ENCODE results near the gene CHRNG. TPM values are rescaled to one million over a fixed set of nuclear protein-coding genes. Genes with fewer than 3 reads are reported as not detected.
A peak's percentile ranks its signal among the peaks of the same experiment; 100 is the strongest.

CHRNG gene
- polyA plus RNA-seq, 4 donors, result 0.35 TPM; not detected in 3

DNA sequence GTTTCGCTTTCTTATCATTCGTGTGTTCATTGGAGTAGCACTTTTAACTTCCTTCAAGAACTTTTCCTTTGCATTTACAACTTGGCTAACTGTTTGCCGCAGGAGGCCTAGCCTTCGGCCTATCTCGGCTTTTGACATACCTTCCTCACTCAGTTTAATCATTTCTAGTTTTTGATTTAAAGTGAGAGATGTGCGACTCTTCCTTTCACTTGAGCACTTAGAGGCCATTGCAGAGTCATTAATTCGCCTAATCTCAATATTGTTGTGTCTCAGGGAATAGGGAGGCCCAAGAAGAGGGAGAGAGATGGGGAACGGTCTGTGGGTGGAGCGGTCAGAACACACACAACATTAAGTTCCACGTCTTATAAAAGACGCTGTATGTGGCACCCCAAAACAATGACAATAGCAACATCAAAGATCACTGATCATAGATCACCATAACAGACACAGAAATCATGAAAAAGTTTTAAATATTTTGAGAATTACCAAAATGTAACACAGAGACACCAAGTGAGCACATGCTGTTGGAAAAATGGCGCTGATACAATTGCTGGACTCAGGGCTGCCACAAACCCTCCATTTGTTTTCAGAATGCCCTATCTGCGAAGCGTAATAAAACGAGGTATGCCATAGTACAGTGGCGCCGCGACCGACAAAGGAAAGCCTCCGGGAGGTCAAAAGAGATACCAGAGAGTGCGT, 10.3 kb downstream of the CHRNG start:
- peaks cover 0 to 20% (median 3%) of the 10 kb centered on the region in 3 donors for H3K36me3 ChIP-seq (ENCODE audit: control insufficient read depth in 3 of 3, insufficient read depth in 2 of 3, low read depth in 1 of 3, low read length in 3 of 3)
- peak overlapping the region; percentile 70 to 97 (median 80) for H3K4me3 ChIP-seq (ENCODE audit: low read depth in 1 of 3, low read length in 3 of 3)
- FAIRE-seq, result no peak
- no peak for DNase-seq
- H3K27ac ChIP-seq (ENCODE audit: low read depth in 1 of 3, low read length in 2 of 3), result peak overlapping the region; percentile 81 to 98 (median 92)
- H3K27me3 ChIP-seq (ENCODE audit: control insufficient read depth in 3 of 3, insufficient read depth in 3 of 3, low read length in 3 of 3), result no peaks in the 10 kb centered on the region
- H3K4me1 ChIP-seq (ENCODE audit: control insufficient read depth in 3 of 3, insufficient read depth in 2 of 3, low read depth in 1 of 3, low read length in 2 of 3), result peaks cover 2 to 11% (median 5%) of the 10 kb centered on the region in 3 donors
- H3K9me3 ChIP-seq (ENCODE audit: control insufficient read depth in 2 of 2, insufficient read depth in 1 of 2, low read depth in 1 of 2, low read length in 1 of 2), result peaks cover 0 to 28% of the 10 kb centered on the region in 2 donors
- 20 to 33% (median 23%) methylated on average over 21 of the region's 21 CpGs for WGBS, 3 donors

DNA sequence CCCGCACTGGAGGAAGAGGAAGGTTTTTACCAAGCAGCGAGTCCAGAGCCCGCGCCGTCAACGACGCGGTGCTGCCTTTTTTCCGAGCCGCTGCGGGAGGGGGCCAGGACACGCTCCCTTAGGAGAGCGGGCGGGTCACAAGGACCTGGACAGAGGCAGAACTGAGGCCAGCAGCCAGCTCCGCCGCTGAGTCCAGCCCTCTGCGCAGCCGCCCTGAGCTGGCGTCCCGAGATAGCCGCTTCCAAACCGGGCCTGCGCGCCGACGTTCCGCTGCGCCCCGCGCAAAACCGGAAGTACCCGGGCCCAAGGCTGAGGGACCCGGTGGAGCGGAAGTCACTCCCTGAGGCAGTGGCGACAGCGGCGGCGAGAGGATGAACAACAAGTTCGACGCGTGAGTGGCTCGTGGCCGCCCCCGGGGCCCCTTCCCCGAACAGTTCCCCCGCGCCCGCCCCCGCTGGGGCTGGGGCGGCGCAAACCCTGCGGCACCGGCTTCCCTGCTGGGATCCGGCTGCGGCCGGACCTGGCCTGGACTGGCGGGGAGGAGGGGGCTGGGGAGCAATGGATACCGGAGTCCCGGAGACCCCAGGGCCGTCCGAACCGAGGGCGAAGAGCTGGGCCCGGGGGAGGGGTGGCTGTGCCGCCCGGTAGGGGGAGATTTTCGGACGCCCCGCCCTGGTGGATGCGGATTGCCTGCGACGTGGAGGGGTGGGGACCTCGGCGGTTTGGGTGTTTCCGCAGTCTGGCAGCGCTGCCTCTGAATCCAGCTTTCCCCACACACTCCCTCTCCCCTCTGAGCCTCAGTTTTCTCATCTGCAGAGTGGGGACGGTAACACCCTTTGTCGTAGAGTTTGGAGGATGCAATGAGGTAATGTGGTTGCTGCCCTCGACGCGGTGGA, 11.1 kb downstream of the CHRNG start, which contains the start of the genes EIF4E2 and TIGD1:
Gene EIF4E2 (plus strand): TSS at position 336 of the 896 bp plus-strand sequence. CDS start 36 bp downstream, at position 372.
Gene TIGD1 (minus strand): TSS at position 204 of the 896 bp plus-strand sequence. CDS start 675 bp downstream, outside the sequence.
- H3K27me3 ChIP-seq (ENCODE audit: control insufficient read depth in 3 of 3, insufficient read depth in 3 of 3, low read length in 3 of 3), result no peaks in the 10 kb centered on the region
- H3K36me3 ChIP-seq (ENCODE audit: control insufficient read depth in 3 of 3, insufficient read depth in 2 of 3, low read depth in 1 of 3, low read length in 3 of 3), result peaks cover 0 to 18% (median 3%) of the 10 kb centered on the region in 3 donors
- no peak for FAIRE-seq
- H3K4me1 ChIP-seq (ENCODE audit: control insufficient read depth in 3 of 3, insufficient read depth in 2 of 3, low read depth in 1 of 3, low read length in 2 of 3), result peaks cover 2 to 11% (median 5%) of the 10 kb centered on the region in 3 donors
- peak within 1 kb of the TSS; percentile 70 to 97 (median 80) for H3K4me3 ChIP-seq (ENCODE audit: low read depth in 1 of 3, low read length in 3 of 3)
- DNase-seq, result peak; percentile 93 to 98
- 0 to 1% (median 0%) methylated on average over 69 to 81 of the region's 81 CpGs for WGBS, 3 donors
- peaks cover 0 to 24% of the 10 kb centered on the region in 2 donors for H3K9me3 ChIP-seq (ENCODE audit: control insufficient read depth in 2 of 2, insufficient read depth in 1 of 2, low read depth in 1 of 2, low read length in 1 of 2)
- peak within 1 kb of the TSS; percentile 81 to 98 (median 92) for H3K27ac ChIP-seq (ENCODE audit: low read depth in 1 of 3, low read length in 2 of 3)

DNA sequence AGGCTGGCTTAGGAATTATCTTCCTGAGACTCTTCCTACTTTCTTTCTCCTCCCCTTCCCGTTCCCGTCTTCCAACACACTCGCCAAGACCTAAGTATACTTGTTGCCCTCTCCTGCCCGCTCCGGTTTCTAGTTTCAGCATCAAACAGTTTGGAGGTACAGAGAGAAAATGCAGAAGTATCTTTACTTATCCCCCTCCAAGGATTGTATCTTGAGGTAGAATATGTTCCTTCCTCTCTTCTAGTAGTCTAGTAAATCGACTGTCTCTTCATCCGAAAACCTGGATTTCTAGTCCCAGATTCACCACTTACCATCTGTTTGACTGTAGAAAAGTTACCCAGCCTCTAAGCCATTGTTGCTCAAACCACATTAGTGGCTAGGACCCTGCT, 11.8 kb downstream of the CHRNG start:
- H3K9me3 ChIP-seq (ENCODE audit: control insufficient read depth in 2 of 2, insufficient read depth in 1 of 2, low read depth in 1 of 2, low read length in 1 of 2), result peaks cover 0 to 21% of the 10 kb centered on the region in 2 donors
- H3K27ac ChIP-seq (ENCODE audit: low read depth in 1 of 3, low read length in 2 of 3), result peak overlapping the region; percentile 81 to 98 (median 92)
- H3K4me3 ChIP-seq (ENCODE audit: low read depth in 1 of 3, low read length in 3 of 3), result peak overlapping the region; percentile 70 to 97 (median 80)
- peaks cover 2 to 11% (median 5%) of the 10 kb centered on the region in 3 donors for H3K4me1 ChIP-seq (ENCODE audit: control insufficient read depth in 3 of 3, insufficient read depth in 2 of 3, low read depth in 1 of 3, low read length in 2 of 3)
- FAIRE-seq, result no peak
- no peaks in the 10 kb centered on the region for H3K27me3 ChIP-seq (ENCODE audit: control insufficient read depth in 3 of 3, insufficient read depth in 3 of 3, low read length in 3 of 3)
- peaks cover 0 to 14% (median 6%) of the 10 kb centered on the region in 3 donors for H3K36me3 ChIP-seq (ENCODE audit: control insufficient read depth in 3 of 3, insufficient read depth in 2 of 3, low read depth in 1 of 3, low read length in 3 of 3)
- WGBS, 3 donors, result 3 to 12% (median 10%) methylated on average over 7 of the region's 7 CpGs
- no peak for DNase-seq

DNA sequence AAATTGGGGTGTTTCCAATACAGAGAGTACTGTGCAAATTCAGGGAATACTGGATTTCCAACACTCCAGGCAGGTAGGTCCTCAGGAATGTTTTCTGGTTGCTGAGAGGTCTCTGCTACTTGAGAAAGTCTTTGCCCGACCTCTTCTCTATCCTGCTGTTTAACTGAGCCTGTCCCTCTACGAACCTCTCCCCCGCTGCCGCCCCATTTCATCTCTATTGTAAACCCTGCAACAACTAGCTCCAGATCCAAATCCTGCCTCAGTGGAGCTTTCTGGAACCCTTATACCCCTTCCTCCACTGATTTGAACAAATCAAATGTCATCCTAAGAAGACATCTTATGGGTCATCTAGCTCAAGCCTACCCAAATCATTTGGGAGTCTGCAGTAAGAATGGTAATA, 12.3 kb downstream of the CHRNG start:
- no peak for DNase-seq
- Histone ChIP-seq H3K27me3 (ENCODE audit: control insufficient read depth in 3 of 3, insufficient read depth in 3 of 3, low read length in 3 of 3) (no peaks in the 10 kb centered on the region), H3K36me3 (ENCODE audit: control insufficient read depth in 3 of 3, insufficient read depth in 2 of 3, low read depth in 1 of 3, low read length in 3 of 3) (peaks cover 0 to 12% (median 10%) of the 10 kb centered on the region in 3 donors), H3K4me3 (ENCODE audit: low read depth in 1 of 3, low read length in 3 of 3) (peak overlapping the region; percentile 70 to 97 (median 80)), H3K4me1 (ENCODE audit: control insufficient read depth in 3 of 3, insufficient read depth in 2 of 3, low read depth in 1 of 3, low read length in 2 of 3) (peaks cover 2 to 11% (median 5%) of the 10 kb centered on the region in 3 donors), H3K9me3 (ENCODE audit: control insufficient read depth in 2 of 2, insufficient read depth in 1 of 2, low read depth in 1 of 2, low read length in 1 of 2) (peaks cover 0 to 17% of the 10 kb centered on the region in 2 donors), H3K27ac (ENCODE audit: low read depth in 1 of 3, low read length in 2 of 3) (no peak overlapping the region)
- no peak for FAIRE-seq
- 93 to 96% (median 96%) methylated on average over 4 of the region's 4 CpGs for WGBS, 3 donors

DNA sequence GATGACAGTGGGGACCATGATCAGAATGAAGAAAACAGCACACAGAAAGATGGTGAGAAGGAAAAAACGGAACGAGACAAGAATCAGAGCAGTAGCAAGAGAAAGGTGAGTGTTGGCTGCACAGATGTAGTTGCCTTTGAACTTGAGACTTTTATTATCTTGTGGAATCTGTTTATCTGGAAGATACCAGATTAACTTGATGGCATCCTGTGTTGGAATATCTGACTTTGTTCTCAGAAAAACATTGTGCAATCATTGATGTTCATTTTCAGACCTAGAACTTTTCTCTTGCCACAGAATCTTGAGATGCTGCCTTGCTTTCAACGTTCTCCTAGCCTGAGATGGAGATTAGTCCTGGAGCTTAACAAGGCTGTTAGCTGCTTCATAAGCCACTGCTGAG, 16.9 kb downstream of the CHRNG start:
- FAIRE-seq (no peak), DNase-seq (no peak)
- no peak overlapping the region for H3K4me3 ChIP-seq (ENCODE audit: low read depth in 1 of 3, low read length in 3 of 3)
- H3K27ac ChIP-seq (ENCODE audit: low read depth in 1 of 3, low read length in 2 of 3), result no peak overlapping the region
- peaks cover 2 to 4% (median 4%) of the 10 kb centered on the region in 3 donors for H3K4me1 ChIP-seq (ENCODE audit: control insufficient read depth in 3 of 3, insufficient read depth in 2 of 3, low read depth in 1 of 3, low read length in 2 of 3)
- 73 to 89% (median 82%) methylated on average over 3 of the region's 3 CpGs for WGBS, 3 donors
- no peaks in the 10 kb centered on the region for H3K9me3 ChIP-seq (ENCODE audit: control insufficient read depth in 2 of 2, insufficient read depth in 1 of 2, low read depth in 1 of 2, low read length in 1 of 2)
- no peaks in the 10 kb centered on the region for H3K27me3 ChIP-seq (ENCODE audit: control insufficient read depth in 3 of 3, insufficient read depth in 3 of 3, low read length in 3 of 3)
- peaks cover 10 to 22% (median 22%) of the 10 kb centered on the region in 3 donors for H3K36me3 ChIP-seq (ENCODE audit: control insufficient read depth in 3 of 3, insufficient read depth in 2 of 3, low read depth in 1 of 3, low read length in 3 of 3)

DNA sequence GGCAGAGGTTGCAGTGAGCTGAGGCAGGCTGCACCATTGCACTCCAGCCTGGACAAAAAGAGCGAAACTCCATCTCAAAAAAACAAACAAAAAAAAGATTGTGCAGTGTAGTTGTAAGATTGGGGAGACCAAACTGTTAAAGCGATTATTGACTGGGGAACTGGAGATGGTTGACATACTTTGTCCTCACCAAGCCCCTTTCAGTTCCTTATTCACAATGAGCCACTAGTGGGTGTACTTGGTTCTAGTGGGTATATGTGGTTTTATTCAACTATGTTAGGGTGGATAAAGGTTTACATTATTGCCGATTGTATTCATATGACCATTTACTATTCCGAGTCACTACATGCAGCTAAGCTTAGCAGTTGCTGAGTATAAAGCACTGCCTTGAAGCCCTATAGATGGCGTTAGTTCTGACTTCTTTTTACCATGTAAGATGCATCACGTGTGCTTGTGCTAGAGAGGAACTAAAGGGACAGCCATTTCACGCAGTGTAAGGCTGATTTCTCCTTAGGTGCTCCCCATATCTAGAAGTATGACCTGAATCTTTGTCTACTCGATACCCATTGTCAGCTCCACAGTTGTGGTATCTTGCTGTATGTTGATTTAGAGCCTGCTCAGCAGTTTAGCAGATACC, 23.1 kb downstream of the CHRNG start:
- no peaks in the 10 kb centered on the region for H3K9me3 ChIP-seq (ENCODE audit: control insufficient read depth in 2 of 2, insufficient read depth in 1 of 2, low read depth in 1 of 2, low read length in 1 of 2)
- no peak overlapping the region for H3K4me3 ChIP-seq (ENCODE audit: low read depth in 1 of 3, low read length in 3 of 3)
- H3K36me3 ChIP-seq (ENCODE audit: control insufficient read depth in 3 of 3, insufficient read depth in 2 of 3, low read depth in 1 of 3, low read length in 3 of 3), result peaks cover 24 to 44% (median 28%) of the 10 kb centered on the region in 3 donors
- H3K4me1 ChIP-seq (ENCODE audit: control insufficient read depth in 3 of 3, insufficient read depth in 2 of 3, low read depth in 1 of 3, low read length in 2 of 3), result no peaks in the 10 kb centered on the region
- FAIRE-seq, result no peak
- WGBS, 3 donors, result 78 to 91% (median 89%) methylated on average over 8 of the region's 8 CpGs
- no peak for DNase-seq
- no peaks in the 10 kb centered on the region for H3K27me3 ChIP-seq (ENCODE audit: control insufficient read depth in 3 of 3, insufficient read depth in 3 of 3, low read length in 3 of 3)
- no peak overlapping the region for H3K27ac ChIP-seq (ENCODE audit: low read depth in 1 of 3, low read length in 2 of 3)

DNA sequence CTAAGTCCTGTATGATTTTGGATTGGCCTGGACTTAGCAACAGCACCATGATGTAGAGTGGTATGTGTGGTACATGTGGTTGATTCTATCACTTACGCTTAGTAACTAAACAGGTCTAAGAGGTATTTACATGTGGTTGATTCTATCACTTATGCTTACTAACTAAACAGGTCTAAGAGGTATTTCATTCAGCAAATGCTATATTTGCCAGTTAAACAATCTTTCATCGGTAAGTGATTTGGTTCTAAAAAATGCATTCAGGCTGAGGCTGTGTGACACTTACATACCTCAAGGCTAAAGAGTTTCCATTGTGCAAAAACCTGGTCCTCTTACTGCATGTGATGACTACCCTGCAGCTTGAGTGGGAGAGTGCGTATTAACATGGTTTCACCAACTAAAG, 24.1 kb downstream of the CHRNG start:
- no peak overlapping the region for H3K4me3 ChIP-seq (ENCODE audit: low read depth in 1 of 3, low read length in 3 of 3)
- no peaks in the 10 kb centered on the region for H3K4me1 ChIP-seq (ENCODE audit: control insufficient read depth in 3 of 3, insufficient read depth in 2 of 3, low read depth in 1 of 3, low read length in 2 of 3)
- H3K27me3 ChIP-seq (ENCODE audit: control insufficient read depth in 3 of 3, insufficient read depth in 3 of 3, low read length in 3 of 3), result no peaks in the 10 kb centered on the region
- FAIRE-seq (no peak), DNase-seq (no peak)
- no peak overlapping the region for H3K27ac ChIP-seq (ENCODE audit: low read depth in 1 of 3, low read length in 2 of 3)
- WGBS, 3 donors, result 48 to 64% (median 60%) methylated on average over 3 of the region's 3 CpGs
- no peaks in the 10 kb centered on the region for H3K9me3 ChIP-seq (ENCODE audit: control insufficient read depth in 2 of 2, insufficient read depth in 1 of 2, low read depth in 1 of 2, low read length in 1 of 2)
- H3K36me3 ChIP-seq (ENCODE audit: control insufficient read depth in 3 of 3, insufficient read depth in 2 of 3, low read depth in 1 of 3, low read length in 3 of 3), result peaks cover 27 to 45% (median 34%) of the 10 kb centered on the region in 3 donors

DNA sequence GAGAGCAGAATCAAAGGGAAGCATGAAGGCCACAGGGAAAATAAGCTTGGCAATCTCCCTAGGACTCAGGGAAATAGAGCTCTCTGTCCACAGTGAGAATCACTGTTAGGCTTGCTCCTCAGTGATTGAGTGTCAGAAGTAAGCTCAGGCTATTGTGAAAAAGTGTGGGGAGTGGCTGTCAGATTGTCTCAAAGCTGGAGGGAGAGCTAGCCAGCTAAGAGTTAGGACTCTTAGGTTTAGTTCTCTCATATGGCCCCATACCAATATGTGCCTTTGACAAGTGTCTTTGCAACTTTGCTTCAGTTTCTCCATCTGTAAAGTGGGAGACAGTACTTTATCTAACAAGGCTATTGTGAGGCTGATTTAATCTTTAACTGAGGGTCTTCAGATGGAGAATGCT, 28.2 kb downstream of the CHRNG start:
- DNase-seq (no peak), FAIRE-seq (no peak)
- H3K4me1 ChIP-seq (ENCODE audit: control insufficient read depth in 3 of 3, insufficient read depth in 2 of 3, low read depth in 1 of 3, low read length in 2 of 3), result peaks cover 0 to 8% (median 0%) of the 10 kb centered on the region in 3 donors
- no peak overlapping the region for H3K27ac ChIP-seq (ENCODE audit: low read depth in 1 of 3, low read length in 2 of 3)
- peaks cover 26 to 49% (median 41%) of the 10 kb centered on the region in 3 donors for H3K36me3 ChIP-seq (ENCODE audit: control insufficient read depth in 3 of 3, insufficient read depth in 2 of 3, low read depth in 1 of 3, low read length in 3 of 3)
- no peaks in the 10 kb centered on the region for H3K27me3 ChIP-seq (ENCODE audit: control insufficient read depth in 3 of 3, insufficient read depth in 3 of 3, low read length in 3 of 3)
- no peaks in the 10 kb centered on the region for H3K9me3 ChIP-seq (ENCODE audit: control insufficient read depth in 2 of 2, insufficient read depth in 1 of 2, low read depth in 1 of 2, low read length in 1 of 2)
- H3K4me3 ChIP-seq (ENCODE audit: low read depth in 1 of 3, low read length in 3 of 3), result no peak overlapping the region

Data from small intestine (tissue), 7 donors.